ENCODE measurements around the gene OIT3. TPM values are rescaled to one million over a fixed set of nuclear protein-coding genes. Genes with fewer than 3 reads are reported as not detected.

OIT3 gene
- total RNA-seq (2021) (not detected in 2 replicates), Bru-seq, nascent RNA (percentile 22 among the genes with signal in this experiment), BruChase-seq, experiment 1, labeled RNA remaining after a 2-hour chase (percentile 20 among the genes with signal in this experiment), BruChase-seq, experiment 2, labeled RNA remaining after a 6-hour chase (percentile 24 among the genes with signal in this experiment)
- long read RNA-seq: 0 reads

- Histone ChIP-seq H3K27me3 (replicated peaks; ENCODE audit: insufficient read depth, low read depth, low read length, poor library complexity) (no peaks in the 10 kb centered on the region), H3K27ac (ENCODE audit: low read depth, low read length, poor library complexity, severe bottlenecking) (no peak within 1 kb of the TSS), H3K4me1 (ENCODE audit: insufficient read depth, low read length, poor library complexity, severe bottlenecking) (no peaks in the 10 kb centered on the region), H3K36me3 (ENCODE audit: insufficient read depth, low read length, poor library complexity, severe bottlenecking) (no peaks in the 10 kb centered on the region), H3K9me3 (ENCODE audit: low read depth, low read length, poor library complexity, severe bottlenecking) (no peaks in the 10 kb centered on the region), H3K4me3 (ENCODE audit: low read depth, low read length, poor library complexity, severe bottlenecking) (no peak within 1 kb of the TSS)
- intact Hi-C loops (cut with micrococcal nuclease; ENCODE audit: unreplicated experiment): no loop called here
- CTCF ChIA-PET: interaction anchor here (0.6 kb wide), 1 partner anchor 210 kb away, joined by 3 read pairs; no protein-coding TSS in a partner anchor
- POLR2A ChIA-PET (ENCODE audit: low non-redundant PET): no interaction called here
- no peak for DNase-seq (ENCODE audit: low spot score)
- TF ChIP-seq CTCF (conservative IDR thresholded peaks at IDR 0.05; ENCODE audit: low read depth, low read length) (no peak), EZH2 (IDR thresholded peaks at IDR 0.05; ENCODE audit: borderline replicate concordance, low read depth, low read length, poor library complexity, severe bottlenecking) (no peak)
- BruUV-seq (replicated peaks): no TSS peak
Observed at GRCh38 chr10:72893136-72893798, at the start of gene OIT3. TSS of gene OIT3 (plus strand) at chr10:72893739. CDS start at chr10:72893799, 60 bp downstream.

GRCh38 chr10:72846238-72846637 is 47.3 kb upstream of the OIT3 start:
- ChIA-PET CTCF (no interaction called here), POLR2A (ENCODE audit: low non-redundant PET) (interaction anchor here (0.6 kb wide), 1 partner anchor 25 kb away, joined by 3 read pairs; no protein-coding TSS in a partner anchor)
- Histone ChIP-seq H3K4me1 (ENCODE audit: insufficient read depth, low read length, poor library complexity, severe bottlenecking) (no peaks in the 10 kb centered on the region), H3K27ac (ENCODE audit: low read depth, low read length, poor library complexity, severe bottlenecking) (no peak overlapping the region), H3K27me3 (replicated peaks; ENCODE audit: insufficient read depth, low read depth, low read length, poor library complexity) (no peaks in the 10 kb centered on the region), H3K4me3 (ENCODE audit: low read depth, low read length, poor library complexity, severe bottlenecking) (no peak overlapping the region), H3K36me3 (ENCODE audit: insufficient read depth, low read length, poor library complexity, severe bottlenecking) (no peaks in the 10 kb centered on the region), H3K9me3 (ENCODE audit: low read depth, low read length, poor library complexity, severe bottlenecking) (no peaks in the 10 kb centered on the region)
- intact Hi-C loops (cut with micrococcal nuclease; ENCODE audit: unreplicated experiment): no loop called here
- no peak for DNase-seq (ENCODE audit: low spot score)
- no TSS peak for BruUV-seq (replicated peaks)
- TF ChIP-seq CTCF (conservative IDR thresholded peaks at IDR 0.05; ENCODE audit: low read depth, low read length) (no peak), EZH2 (IDR thresholded peaks at IDR 0.05; ENCODE audit: borderline replicate concordance, low read depth, low read length, poor library complexity, severe bottlenecking) (no peak)

GRCh38 chr10:72847681-72848080 is 45.9 kb upstream of the OIT3 start:
- CTCF ChIA-PET: no interaction called here
- no peaks in the 10 kb centered on the region for H3K4me1 ChIP-seq (ENCODE audit: insufficient read depth, low read length, poor library complexity, severe bottlenecking)
- no peaks in the 10 kb centered on the region for H3K36me3 ChIP-seq (ENCODE audit: insufficient read depth, low read length, poor library complexity, severe bottlenecking)
- POLR2A ChIA-PET (ENCODE audit: low non-redundant PET): no interaction called here
- TF ChIP-seq CTCF (conservative IDR thresholded peaks at IDR 0.05; ENCODE audit: low read depth, low read length): no peak
- TF ChIP-seq EZH2 (IDR thresholded peaks at IDR 0.05; ENCODE audit: borderline replicate concordance, low read depth, low read length, poor library complexity, severe bottlenecking): no peak
- intact Hi-C loops (cut with micrococcal nuclease; ENCODE audit: unreplicated experiment): no loop called here
- no peak overlapping the region for H3K27ac ChIP-seq (ENCODE audit: low read depth, low read length, poor library complexity, severe bottlenecking)
- H3K27me3 ChIP-seq (replicated peaks; ENCODE audit: insufficient read depth, low read depth, low read length, poor library complexity): no peaks in the 10 kb centered on the region
- H3K4me3 ChIP-seq (ENCODE audit: low read depth, low read length, poor library complexity, severe bottlenecking): no peak overlapping the region
- DNase-seq (ENCODE audit: low spot score): no peak
- no TSS peak for BruUV-seq (replicated peaks)
- no peaks in the 10 kb centered on the region for H3K9me3 ChIP-seq (ENCODE audit: low read depth, low read length, poor library complexity, severe bottlenecking)
